Dedifferentiated amniotic fluid mesenchymal stem cell (primary cell): ENCODE data around the gene HMCN1.

Source experiments
- DNase-seq: peaks from one replicate; pipeline ENCODE4 v3.0.0-alpha.2; 2016; ENCODE audit errors: extremely low spot score

The HMCN1 gene

GRCh38 chr1:185912504-185912903 is 178.3 kb downstream of the HMCN1 start:
- no peak for DNase-seq

- no peak for DNase-seq
These were observed 179.9 kb downstream of the HMCN1 start for GRCh38 chr1:185914089-185914488.

GRCh38 chr1:185916861-185917260 is 182.7 kb downstream of the HMCN1 start:
- DNase-seq: no peak

GRCh38 chr1:185917646-185918045 is 183.5 kb downstream of the HMCN1 start:
- no peak for DNase-seq

- DNase-seq: no peak
These were observed 186.4 kb downstream of the HMCN1 start for GRCh38 chr1:185920602-185921001.

GRCh38 chr1:185921636-185922035 is 187.4 kb downstream of the HMCN1 start:
- no peak for DNase-seq

GRCh38 chr1:185926588-185926987 is 192.4 kb downstream of the HMCN1 start:
- DNase-seq: no peak

GRCh38 chr1:185929776-185930175 is 195.6 kb downstream of the HMCN1 start:
- peak; percentile 80 for DNase-seq

- DNase-seq: no peak
These were observed 197.2 kb downstream of the HMCN1 start for GRCh38 chr1:185931438-185931837.

GRCh38 chr1:185933580-185933979 is 199.4 kb downstream of the HMCN1 start:
- no peak for DNase-seq

GRCh38 chr1:185934476-185935189 is 200.4 kb downstream of the HMCN1 start:
- DNase-seq: peak; percentile 42

- no peak for DNase-seq
These were observed 201.2 kb downstream of the HMCN1 start for GRCh38 chr1:185935360-185935759.

- no peak for DNase-seq
These were observed 202.4 kb downstream of the HMCN1 start for GRCh38 chr1:185936641-185937040.

GRCh38 chr1:185938396-185938795 is 204.2 kb downstream of the HMCN1 start:
- no peak for DNase-seq

- DNase-seq: no peak
These were observed 205.0 kb downstream of the HMCN1 start for GRCh38 chr1:185939142-185939541.

- DNase-seq: no peak
These were observed 208.8 kb downstream of the HMCN1 start for GRCh38 chr1:185942961-185943360.

- no peak for DNase-seq
These were observed 222.7 kb downstream of the HMCN1 start for GRCh38 chr1:185956881-185957280.

- no peak for DNase-seq
These were observed 223.5 kb downstream of the HMCN1 start for GRCh38 chr1:185957441-185958363.

GRCh38 chr1:185960422-185961321 is 226.5 kb downstream of the HMCN1 start:
- DNase-seq: no peak

GRCh38 chr1:185961664-185962063 is 227.5 kb downstream of the HMCN1 start:
- peak; percentile 58 for DNase-seq

GRCh38 chr1:185964946-185965345 is 230.8 kb downstream of the HMCN1 start:
- DNase-seq: no peak

- DNase-seq: no peak
These were observed 231.7 kb downstream of the HMCN1 start for GRCh38 chr1:185965870-185966269.
